ENCODE data around the gene PUS7.
A peak's percentile ranks its signal among the peaks of the same experiment; 100 is the strongest.
"Not testable (repeated sequence)": the region's sequence is repeated elsewhere in the genome, so short reads cannot be mapped to it uniquely, and the experiment has no call there.

The PUS7 gene

DNA sequence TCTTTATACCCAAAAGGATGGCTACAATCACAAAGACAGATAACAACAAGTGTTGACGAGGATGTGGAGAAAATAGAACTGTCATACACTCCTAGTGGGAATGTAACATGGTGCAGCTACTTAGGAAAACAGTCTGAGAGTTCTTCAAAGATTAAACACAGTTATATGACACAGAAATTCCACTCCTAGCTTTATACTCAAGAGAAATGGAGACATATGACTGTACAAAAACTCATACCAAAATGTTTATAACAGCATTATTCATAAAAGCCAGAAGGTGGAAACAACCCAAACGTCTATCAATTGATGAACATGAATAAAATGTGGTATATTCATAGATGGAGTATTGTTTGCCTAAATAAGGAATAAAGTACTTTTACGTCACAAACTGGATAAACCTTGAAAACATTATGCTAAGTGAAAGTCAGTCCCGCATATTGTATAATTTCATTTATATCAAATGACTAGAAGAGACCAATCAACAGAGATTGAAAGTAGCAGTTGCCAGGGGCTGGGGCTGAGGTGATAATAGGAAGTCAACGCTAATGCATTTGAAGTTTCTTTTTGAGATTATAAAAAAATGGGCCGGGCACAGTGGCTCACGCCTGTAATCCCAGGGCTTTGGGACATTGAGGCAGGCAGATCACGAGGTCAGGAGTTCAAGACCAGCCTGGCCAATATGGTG, 71.8 kb downstream of the PUS7 start:
- no peak for DNase-seq (ENCODE audit: low read depth in 1 of 2, low spot score in 1 of 2)

DNA sequence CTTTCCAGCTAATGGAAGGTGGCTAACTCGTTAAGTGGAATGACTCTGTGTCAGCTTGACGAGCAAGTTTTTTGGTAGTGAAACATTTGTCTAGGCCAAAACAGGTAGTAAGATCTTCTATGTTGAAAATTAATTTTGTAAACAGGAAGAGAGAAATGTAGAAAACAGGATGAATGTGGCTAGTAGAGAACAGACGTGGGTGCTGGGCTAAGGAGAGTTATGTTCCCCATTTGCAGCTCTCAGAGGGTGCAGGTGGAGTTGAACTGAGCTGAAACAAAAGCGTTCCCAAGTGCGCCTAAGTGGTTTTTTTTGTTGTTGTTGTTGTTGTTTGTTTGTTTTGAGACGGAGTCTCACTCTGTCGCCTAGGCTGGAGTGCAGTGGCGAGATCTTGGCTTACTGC, 73.9 kb downstream of the PUS7 start:
- DNase-seq (ENCODE audit: low read depth in 1 of 2, low spot score in 1 of 2), result no peak

DNA sequence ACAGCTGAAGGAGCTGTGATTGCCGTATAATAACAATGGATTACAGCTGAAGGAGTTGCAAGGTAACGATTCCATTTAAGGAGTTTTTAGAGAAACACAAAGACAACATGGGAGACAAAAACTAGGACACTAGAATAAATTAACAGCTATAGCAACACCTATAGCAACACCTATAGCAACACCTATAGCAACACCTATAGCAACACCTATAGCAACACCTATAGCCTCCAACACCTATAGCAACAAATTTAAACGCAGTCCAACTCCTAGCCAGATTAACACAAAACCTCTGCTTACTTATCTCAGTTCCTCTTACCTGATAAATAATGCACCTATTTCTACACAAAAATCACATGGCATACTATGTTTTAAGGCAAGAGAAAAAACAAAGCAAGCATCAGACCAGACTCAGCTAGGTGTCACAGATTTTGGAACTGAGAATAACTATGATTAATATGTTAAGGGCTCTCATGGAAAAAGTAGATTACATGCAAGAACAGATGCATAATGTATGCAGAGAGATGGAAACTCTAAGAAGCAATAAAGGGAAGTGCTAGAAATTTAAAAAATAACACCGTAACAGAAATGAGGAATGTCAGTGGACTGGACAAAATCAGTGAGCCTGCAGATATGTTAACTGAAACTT, 77.6 kb downstream of the PUS7 start:
- no peak for DNase-seq (ENCODE audit: low read depth in 1 of 2, low spot score in 1 of 2)

DNA sequence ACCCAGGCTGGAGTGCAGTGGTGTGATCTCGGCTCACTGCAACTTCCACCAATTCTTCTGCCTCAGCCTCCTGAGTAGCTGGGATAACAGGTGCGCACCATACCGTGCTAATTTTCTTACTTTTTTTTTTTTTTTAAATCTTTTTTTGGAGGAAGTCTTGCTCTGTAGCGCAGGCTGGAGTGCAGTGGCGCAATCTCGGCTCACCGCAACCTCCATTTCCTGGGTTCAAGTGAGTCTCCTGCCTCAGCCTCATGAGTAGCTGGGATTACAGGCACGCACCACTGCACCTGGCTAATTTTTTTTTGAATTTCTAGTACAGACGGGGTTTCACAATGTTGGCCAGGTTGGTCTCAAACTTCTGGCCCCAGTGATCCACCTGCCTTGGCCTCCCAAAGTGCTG, 79.9 kb downstream of the PUS7 start:
- not testable (repeated sequence) for DNase-seq (ENCODE audit: low read depth in 1 of 2, low spot score in 1 of 2)

DNA sequence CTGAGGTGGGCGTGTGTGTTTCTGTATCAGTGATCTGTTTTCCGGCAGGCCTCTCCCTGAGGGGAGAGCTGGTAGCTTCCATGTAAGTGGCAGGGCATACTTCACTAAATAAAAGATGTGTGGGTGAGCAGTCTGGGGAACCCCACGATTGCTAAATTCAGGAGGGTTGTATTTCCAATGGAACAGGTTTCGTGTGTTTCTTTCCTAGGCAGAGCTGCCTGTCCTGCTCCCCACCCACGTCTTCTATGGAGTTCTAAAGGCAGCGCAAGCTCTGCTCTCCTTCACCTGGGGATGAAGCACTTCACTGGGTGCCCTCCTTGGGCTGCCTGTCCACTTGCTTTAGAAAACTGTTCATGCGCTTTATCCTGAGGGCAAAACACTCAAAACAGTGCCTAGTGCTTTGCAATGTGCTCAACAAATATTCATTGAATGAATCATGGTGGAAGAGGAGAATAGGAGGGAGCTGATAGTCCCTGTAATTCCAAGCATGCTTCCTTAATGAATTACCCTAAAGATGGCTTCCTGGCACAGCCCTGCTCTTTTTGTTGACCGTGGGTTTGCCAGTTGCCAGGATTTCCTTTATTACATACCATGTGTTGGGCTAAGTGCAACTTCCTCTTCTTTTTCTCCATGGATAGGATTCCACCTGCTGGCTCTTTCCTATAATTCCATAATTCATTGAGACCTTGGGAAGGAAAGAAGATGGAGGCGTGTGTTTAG, 82.7 kb downstream of the PUS7 start:
- DNase-seq (ENCODE audit: low read depth in 1 of 2, low spot score in 1 of 2), result no peak

DNA sequence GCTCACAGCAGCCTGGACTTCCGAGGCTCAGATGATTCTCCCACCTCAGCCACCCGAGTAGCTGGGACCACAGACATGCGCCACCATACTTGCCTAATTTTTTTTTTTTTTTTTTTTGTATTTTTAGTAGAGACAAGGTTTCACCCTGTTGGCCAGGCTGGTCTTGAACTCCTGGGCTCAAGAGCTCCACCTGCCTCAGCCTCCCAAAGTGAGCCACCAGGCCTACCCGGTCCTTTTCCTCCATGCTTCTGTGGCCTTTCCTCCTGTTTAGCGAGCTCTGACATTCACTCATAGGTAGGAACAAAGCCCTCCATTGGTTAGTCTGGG, 83.3 kb downstream of the PUS7 start:
- DNase-seq (ENCODE audit: low read depth in 1 of 2, low spot score in 1 of 2), result no peak

DNA sequence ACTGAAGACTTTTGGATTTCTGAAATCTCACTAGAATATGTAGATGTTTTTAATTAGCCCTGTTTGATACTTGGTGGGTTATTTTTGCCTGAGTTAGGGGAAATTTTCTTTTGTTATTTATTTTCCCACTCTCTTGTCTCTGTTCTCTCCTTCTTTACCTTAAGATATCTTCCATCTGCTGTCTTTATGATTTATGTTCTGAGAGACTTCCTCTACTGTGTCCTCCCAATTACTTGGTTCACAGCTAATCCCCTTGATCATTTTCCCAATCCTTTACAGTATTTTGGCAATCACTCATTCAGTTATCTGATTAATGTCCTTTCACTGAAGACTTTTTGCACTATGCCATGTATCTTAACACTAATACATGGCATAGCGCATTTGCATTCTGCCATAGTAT, 83.8 kb downstream of the PUS7 start:
- no peak for DNase-seq (ENCODE audit: low read depth in 1 of 2, low spot score in 1 of 2)

DNA sequence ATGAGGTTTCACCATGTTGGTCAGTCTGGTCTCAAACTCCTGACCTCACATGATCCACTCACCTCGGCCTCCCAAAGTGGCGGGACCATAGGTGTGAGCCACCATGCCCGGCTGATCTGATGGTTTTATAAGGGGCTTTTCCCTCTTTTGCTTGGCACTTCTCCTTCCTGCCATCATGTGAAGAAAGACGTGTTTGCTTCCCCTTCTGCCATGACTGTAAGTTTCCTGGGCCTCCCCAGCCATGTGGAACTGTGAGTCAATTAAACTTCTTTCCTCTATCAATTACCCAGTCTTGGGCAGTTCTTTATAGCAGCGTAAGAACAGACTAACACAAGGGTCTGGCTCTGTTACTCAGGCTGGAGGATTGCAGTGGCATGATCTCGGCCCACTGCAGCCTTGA, 84.7 kb downstream of the PUS7 start:
- DNase-seq (ENCODE audit: low read depth in 1 of 2, low spot score in 1 of 2), result not testable (repeated sequence)

DNA sequence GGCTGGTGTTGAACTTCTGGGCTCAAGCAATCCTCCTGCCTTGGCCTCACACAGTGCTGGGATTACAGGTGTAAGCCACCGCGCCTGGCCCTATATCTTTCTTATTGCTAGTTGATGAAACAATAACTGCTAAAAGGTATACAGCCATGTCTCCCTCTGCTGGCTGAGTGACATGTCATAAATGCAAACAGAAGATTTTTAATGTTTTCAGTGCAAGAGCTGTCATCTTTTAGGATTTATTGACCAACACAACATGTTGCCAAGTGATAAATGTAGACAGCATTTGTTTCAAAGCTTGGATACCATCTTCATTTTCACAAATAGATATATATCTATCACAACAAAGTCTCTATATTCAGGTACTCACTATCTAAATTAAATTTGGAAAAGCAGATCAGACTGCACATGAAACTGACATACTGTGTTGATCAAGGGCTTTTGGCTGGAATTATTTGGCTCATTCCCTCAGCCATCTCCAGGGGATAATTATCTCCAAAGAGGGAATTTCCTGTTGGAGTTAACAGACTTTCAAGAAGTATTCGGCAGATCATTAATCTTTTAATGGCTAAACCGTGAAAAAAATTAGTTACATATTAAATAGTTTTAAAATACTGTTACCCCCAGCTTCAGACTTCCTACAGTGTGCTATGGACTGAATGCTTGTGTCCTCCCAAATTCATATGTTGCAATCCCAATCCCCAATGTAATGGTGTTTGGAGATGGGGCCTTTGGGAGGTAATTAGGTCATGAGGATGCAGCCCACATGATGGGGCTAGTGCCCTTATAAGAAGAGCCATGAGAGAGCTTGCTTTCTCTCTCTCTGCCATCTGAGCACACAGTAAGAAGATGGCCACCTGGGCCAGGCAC, 92.1 kb downstream of the PUS7 start:
- peak in 1 of 2 donors; percentile 5 for DNase-seq (ENCODE audit: low read depth in 1 of 2, low spot score in 1 of 2)

DNA sequence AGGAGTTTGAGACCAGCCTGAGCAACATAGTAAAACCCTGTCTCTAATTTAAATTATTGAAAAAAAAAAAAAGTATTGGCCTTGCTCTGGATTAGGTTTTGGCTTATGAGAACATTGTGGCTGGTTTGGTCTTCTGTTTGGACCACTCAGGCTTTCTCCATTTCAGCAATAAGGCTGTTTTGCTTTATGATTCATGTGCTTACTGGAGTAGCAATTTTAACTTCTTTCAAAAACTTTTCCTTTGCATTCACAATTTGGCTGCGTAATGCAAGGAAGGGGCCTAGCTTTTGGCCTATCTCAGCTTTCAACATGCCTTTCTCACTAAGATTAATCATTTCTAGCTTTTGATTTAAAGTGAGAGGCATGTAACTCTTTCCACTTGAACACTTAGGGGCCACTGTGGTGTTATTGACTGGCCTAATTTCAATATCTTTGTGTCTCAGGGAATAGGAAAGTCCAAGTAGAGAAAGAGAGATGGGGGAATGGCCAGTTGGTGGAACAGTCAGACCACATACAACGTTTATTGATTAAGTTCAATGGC, 95.4 kb downstream of the PUS7 start:
- DNase-seq (ENCODE audit: low read depth in 1 of 2, low spot score in 1 of 2), result no peak

DNA sequence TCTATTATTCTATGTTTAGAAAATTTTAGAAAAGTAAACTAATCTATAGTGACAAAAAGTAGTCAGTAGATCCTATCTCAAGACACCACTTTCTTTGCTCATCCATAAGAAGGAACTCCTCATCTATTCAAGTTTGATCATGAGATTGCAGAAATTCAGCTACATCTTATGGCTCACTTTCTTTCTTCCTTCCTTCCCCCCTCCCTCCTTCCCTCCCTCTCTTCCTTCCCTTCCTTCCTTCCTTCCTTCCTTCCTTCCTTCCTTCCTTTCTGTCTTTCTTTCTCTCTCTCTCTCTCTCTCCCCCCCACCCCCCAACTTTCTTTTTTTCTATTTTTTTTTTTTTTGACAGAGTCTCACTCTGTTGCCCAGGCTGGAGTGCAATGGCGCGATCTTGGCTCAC, 98.1 kb downstream of the PUS7 start:
- DNase-seq (ENCODE audit: low read depth in 1 of 2, low spot score in 1 of 2), result no peak

DNA sequence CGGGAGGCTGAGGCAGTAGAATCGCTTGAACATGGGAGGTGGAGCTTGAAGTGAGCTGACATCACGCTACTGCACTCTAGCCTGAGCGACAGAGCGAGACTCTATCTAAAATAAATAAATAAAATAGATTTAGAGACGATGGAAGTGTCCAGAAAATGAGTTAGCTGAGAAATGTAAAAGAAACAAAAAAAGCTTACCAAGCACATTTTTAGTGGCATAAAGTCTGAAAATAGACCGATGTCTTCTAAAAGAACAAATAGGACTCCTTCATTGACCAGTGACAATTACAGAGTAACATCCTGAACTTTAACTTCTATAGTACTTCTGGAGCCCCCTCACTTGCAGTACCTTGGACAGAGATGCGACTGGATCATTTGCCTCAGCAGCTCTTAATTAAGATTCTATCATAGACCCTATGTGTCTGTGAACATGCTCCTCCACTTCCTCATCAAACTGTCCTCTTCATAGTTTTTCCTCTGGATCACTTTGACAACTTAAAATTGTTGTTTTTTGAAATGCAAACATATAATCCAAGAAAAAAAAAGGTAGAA, 108.1 kb downstream of the PUS7 start:
- DNase-seq (ENCODE audit: low read depth in 1 of 2, low spot score in 1 of 2), result no peak

DNA sequence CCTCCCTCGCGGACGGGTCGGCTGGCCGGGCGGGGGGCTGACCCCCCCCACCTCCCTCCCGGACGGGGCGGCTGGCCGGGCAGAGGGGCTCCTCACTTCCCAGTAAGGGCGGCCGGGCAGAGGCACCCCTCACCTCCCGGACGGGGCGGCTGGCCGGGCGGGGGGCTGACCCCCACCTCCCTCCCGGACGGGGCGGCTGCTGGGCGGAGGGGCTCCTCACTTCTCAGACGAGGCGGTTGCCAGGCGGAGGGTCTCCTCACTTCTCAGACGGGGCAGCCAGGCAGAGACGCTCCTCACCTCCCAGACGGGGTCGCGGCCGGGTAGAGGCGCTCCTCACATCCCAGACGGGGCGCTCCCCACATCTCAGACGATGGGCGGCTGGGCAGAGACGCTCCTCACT, 111.3 kb downstream of the PUS7 start:
- not testable (repeated sequence) for DNase-seq (ENCODE audit: low read depth in 1 of 2, low spot score in 1 of 2)

DNA sequence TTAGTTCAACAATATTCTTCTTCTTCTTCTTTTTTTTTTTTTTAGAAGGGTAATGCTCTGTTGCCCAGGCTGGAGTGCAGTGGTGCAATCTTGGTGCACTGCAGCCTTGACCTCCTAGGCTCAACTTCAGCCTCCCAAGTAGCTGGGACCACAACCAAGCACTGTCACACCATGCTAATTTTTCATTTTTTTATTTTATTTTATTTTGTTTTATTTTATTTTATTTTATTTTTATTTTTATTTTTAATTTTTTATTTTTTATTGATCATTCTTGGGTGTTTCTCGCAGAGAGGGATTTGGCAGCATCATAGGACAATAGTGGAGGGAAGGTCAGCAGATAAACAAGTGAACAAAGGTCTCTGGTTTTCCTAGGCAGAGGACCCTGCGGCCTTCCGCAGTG, 112.3 kb downstream of the PUS7 start:
- not testable (repeated sequence) for DNase-seq (ENCODE audit: low read depth in 1 of 2, low spot score in 1 of 2)

DNA sequence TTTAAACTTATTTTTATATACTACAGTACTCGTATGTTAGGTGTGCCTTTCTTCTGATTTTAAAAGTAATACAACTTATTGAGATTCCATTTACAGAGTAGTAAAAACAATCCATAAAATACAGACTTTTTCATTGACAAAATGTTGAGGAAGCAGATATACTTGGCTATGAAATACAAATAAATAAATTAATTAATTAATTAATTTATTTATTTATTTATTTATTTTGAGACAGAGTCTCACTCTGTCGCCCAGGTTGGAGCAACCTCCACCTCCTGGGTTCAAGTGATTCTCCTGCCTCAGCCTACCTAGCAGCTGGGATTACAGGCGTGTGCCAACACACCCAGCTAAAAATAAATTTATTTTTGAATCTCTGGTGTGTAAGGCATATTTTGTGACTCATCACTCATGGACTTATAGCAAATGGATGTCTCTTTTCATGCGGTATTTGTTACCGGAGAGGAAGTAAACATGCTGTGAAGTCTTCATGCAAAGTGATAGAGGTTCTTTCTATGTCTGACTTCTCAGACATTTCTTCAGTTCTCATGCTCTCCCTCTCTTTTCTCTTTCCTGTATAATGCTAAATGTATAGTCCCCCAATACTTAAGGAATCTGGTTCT, 113.2 kb downstream of the PUS7 start:
- DNase-seq (ENCODE audit: low read depth in 1 of 2, low spot score in 1 of 2), result no peak
